Measurements from ENCODE around the gene FITM1.

Gene FITM1

GRCh38 chr14:24116128-24116814 is 14.2 kb upstream of the FITM1 start:
- DNase-seq (ENCODE audit: low read depth in 1 of 2, low spot score in 1 of 2): no peak

DNA sequence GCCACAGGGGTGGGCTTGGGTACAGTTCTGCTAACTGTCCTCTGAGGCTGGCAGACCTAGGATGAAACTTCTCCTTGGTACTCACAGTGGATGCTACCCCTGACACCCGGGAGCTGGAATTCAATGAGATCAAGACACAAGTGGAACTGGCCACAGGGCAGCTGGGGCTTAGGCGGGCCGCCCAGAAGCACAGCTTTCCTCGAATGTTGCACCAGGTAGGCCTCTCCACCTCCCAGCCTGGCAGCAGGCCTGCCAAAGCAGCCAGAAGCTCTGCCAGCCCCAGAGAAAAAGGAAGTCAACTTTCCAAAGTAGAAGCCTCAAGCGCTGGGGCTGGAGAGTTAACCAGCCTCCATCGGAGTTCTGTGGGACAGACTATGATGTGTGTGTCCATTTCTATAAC is 13.3 kb upstream of the FITM1 start:
- no peak for DNase-seq (ENCODE audit: low read depth in 1 of 2, low spot score in 1 of 2)

- no peak for DNase-seq (ENCODE audit: low read depth in 1 of 2, low spot score in 1 of 2)
Observed at GRCh38 chr14:24119691-24120090, 10.8 kb upstream of the FITM1 start.

- no peak for DNase-seq (ENCODE audit: low read depth in 1 of 2, low spot score in 1 of 2)
Observed at GRCh38 chr14:24121210-24121609, 9.2 kb upstream of the FITM1 start.

- no peak for DNase-seq (ENCODE audit: low read depth in 1 of 2, low spot score in 1 of 2)
Observed at GRCh38 chr14:24122416-24122815, 8.0 kb upstream of the FITM1 start.

DNA sequence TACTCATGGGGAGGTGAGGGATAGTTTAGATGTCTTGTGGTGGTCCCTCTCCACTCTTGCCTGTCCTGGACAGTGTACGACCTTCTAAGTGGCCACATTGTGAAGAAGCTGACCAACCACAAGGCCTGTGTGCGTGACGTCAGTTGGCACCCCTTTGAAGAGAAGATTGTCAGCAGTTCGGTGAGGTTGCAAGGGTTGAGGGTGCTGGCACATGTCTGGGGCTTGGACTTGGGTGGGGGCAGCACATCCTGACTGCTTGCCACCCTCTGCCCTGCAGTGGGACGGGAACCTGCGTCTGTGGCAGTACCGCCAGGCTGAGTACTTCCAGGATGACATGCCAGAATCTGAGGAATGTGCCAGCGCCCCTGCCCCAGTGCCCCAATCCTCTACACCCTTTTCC is 7.6 kb upstream of the FITM1 start:
- DNase-seq (ENCODE audit: low read depth in 1 of 2, low spot score in 1 of 2): no peak

GRCh38 chr14:24123424-24124417 is 6.7 kb upstream of the FITM1 start:
- no peak for DNase-seq (ENCODE audit: low read depth in 1 of 2, low spot score in 1 of 2)

DNA sequence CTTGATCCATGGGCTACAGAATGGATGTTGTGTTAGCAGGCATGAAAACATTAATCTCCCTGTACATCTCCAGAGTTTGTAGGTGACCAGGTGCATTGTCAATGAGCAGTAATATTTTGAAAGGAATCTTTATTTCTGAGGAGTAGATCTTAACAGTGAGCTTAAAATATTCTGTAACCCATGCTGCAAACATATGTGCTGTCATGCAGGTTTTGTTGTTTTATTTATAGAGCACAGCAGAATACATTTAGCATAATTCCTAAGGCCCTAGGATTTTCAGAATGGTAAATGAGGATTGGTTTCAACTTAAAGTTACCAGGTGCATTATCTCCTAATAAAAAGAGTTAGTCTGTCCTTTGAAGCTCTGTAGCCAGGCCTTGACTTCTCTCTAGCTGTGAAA is 3.5 kb upstream of the FITM1 start:
- DNase-seq (ENCODE audit: low read depth in 1 of 2, low spot score in 1 of 2): no peak

- no peak for DNase-seq (ENCODE audit: low read depth in 1 of 2, low spot score in 1 of 2)
Observed at GRCh38 chr14:24127673-24128072, 2.8 kb upstream of the FITM1 start.

DNA sequence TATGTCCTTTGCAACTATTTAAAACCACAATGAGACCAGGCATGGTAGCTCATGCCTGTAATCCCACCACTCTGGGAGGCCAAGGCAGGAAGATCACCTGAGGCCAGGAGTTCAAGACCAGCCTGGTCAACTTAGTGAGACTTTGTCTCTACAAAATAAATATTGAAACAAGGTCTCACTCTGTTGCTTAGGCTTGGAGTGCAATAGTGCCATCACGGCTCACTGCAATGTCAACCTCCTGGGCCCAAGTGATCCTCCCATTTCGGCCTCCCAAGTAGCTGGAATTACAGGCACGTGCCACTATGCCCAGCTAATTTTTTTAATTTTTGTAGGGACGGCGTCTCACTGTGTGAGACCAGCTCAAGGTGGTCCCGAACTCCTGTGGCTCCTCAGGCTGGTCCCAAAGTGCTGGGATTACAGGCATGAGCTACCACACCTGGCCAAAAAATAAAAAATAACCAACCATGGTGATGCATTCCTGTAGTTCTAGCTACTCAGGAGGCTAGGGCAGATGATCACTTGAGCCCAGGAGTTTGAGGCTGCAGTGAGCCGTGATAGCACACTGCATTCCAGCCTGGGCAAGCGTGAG is 955 bp upstream of the FITM1 start:
- no peak for DNase-seq (ENCODE audit: low read depth in 1 of 2, low spot score in 1 of 2)

DNA sequence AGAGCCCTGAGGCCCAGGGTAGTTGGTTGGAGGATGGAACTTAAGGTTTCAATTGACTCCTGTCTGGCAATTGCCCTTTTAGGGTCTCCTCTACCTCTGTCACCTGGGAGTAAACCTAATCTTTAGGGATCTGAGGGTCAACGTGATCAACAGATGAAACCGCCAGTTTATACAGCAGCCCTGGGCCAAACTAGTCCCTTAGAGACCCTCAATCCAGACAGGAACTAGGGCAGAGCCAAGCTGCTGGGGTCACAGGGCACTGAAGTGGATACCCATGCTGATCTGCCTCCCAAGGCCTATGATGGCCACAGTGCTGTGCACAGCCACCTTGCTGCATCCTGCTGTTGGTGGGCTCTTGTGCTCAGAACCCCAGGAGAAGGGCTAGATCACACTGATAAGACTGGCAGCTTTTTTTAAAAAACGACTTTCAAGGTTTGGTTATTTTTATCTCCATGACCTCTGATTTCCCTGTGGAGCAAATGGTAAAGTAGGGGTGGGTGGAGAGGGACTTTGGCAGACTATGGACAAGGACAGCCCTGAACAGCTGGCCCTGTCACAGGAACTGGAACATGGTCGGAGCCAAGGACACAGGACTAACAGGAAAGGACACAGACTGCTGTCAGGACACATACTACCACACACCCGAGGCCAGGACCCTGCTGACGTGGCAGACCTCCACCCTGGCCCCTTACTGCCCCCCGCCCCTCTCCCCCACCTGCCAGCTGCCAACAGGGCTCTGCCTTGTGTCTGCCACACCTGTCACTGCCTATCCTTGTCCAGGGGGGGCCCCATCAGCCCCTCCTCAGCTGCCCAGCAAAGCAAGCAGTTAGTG is 474 bp downstream of the FITM1 start:
- DNase-seq (ENCODE audit: low read depth in 1 of 2, low spot score in 1 of 2): no peak

DNA sequence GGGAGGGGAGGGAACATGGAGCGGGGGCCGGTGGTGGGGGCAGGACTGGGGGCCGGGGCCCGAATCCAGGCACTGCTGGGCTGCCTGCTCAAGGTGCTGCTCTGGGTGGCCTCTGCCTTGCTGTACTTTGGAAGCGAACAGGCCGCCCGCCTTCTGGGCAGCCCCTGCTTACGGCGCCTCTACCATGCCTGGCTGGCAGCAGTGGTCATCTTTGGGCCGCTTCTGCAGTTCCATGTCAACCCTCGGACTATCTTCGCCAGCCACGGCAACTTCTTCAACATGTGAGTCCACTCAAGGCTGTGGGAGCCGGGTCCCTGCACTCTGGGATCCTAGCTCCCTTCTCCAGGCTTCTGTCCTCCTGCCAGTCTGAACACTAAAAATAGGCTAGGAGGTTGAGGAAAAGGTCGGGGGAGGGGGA is 1.1 kb downstream of the FITM1 start:
- DNase-seq (ENCODE audit: low read depth in 1 of 2, low spot score in 1 of 2): no peak

- no peak for DNase-seq (ENCODE audit: low read depth in 1 of 2, low spot score in 1 of 2)
Observed at GRCh38 chr14:24132061-24132685, 1.7 kb downstream of the FITM1 start.

GRCh38 chr14:24132976-24133375 is 2.5 kb downstream of the FITM1 start:
- no peak for DNase-seq (ENCODE audit: low read depth in 1 of 2, low spot score in 1 of 2)

DNA sequence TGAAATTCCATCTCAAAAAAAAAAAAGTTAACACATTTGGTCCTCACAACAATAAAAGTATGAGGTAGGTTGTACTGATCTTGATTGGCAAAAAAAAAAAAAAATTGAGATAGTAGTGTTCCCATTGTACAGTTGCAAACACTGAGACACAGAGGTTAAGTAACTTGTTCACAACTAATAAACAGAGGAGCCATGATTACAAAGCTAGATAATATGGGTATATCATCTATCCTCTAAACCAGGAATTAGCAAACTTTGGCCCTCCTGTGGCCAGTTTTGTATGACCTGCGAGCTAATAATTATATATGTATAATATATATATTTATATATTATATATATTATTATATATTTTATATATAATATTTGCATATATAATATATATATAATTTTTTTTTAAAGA is 3.3 kb downstream of the FITM1 start:
- DNase-seq (ENCODE audit: low read depth in 1 of 2, low spot score in 1 of 2): no peak

GRCh38 chr14:24135584-24135833 is 5.0 kb downstream of the FITM1 start:
- DNase-seq (ENCODE audit: low read depth in 1 of 2, low spot score in 1 of 2): no peak

GRCh38 chr14:24135834-24136683 is 5.6 kb downstream of the FITM1 start, which contains the start of gene PSME1:
PSME1 (plus strand) TSS chr14:24136194; CDS start chr14:24136263, 69 bp downstream.
- peak; percentile 90 to 93 for DNase-seq (ENCODE audit: low read depth in 1 of 2, low spot score in 1 of 2)

DNA sequence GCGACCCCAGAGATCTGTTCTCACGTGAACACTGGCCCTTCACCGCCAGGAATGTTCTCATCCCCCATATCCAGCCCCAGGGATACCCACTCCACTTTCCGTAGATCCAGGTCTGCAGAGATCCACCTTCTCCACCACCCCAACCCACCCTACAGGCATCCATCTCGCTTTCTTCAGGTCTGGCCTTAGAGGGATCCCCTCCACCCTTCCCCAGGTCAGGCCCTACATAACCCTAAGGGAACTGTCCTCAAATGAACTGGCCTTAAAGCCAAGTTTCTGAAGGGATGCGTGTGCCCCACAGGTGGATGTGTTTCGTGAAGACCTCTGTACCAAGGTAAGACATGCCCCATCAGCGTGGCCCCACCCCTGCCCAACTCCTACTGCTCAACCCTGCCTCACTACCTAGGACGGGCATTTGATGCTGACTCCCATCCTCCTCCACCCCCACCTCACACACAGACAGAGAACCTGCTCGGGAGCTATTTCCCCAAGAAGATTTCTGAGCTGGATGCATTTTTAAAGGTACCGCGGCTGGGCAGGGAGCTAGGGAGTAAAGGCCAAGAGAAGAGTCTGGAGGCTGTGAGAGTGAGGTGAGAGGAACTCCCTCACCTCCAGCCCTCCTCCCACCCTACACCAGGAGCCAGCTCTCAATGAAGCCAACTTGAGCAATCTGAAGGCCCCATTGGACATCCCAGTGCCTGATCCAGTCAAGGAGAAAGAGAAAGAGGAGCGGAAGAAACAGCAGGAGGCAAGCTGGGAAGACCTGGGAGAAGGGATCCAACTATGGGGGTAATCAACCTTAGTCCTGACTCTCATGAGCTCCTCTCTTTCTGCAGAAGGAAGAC is 6.4 kb downstream of the FITM1 start:
- DNase-seq (ENCODE audit: low read depth in 1 of 2, low spot score in 1 of 2): no peak

Measured in stimulated activated CD4-positive, alpha-beta T cell treated with anti-CD3 and anti-CD28 coated beads, Interleukin-15, amount 100 ng/mL, for 1 hour (primary cell).